ENCODE measurements around the gene TJP1.
"Not testable (repeated sequence)": the region's sequence is repeated elsewhere in the genome, so short reads cannot be mapped to it uniquely, and the experiment has no call there.

Gene TJP1

DNA sequence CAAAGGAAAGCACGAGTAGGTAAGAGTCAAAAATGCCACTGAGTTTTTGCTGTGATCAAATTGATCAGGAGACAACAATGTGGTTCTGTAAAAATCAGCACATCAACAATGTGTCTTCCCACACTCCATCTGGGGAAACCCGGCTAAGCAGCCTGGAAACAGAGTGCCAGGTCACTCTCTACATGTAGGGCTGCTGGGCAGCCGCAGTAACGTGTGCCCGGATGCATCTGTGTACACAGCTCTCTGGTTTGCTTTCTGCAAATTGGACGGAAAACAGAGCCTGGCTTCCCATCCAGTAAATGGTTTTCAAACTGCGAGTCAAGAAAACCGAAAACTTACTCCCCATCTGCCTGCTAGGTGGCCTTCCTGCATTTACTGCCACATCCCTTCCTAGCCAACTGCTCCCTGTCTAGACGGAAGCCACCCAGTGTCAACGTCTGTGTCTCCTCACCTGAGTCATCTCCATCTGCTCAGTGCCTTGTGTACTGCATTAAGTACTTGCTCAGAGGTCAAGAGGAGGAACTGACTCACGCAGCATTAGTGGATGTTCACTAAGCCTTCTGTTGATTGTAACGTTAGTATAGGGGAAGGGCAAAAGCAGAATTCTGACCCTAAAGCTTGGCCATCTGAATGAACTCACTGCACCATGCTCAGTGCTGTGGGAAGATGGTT, 124.1 kb downstream of the TJP1 start:
- no peak for DNase-seq (ENCODE audit: insufficient read length, low spot score)

DNA sequence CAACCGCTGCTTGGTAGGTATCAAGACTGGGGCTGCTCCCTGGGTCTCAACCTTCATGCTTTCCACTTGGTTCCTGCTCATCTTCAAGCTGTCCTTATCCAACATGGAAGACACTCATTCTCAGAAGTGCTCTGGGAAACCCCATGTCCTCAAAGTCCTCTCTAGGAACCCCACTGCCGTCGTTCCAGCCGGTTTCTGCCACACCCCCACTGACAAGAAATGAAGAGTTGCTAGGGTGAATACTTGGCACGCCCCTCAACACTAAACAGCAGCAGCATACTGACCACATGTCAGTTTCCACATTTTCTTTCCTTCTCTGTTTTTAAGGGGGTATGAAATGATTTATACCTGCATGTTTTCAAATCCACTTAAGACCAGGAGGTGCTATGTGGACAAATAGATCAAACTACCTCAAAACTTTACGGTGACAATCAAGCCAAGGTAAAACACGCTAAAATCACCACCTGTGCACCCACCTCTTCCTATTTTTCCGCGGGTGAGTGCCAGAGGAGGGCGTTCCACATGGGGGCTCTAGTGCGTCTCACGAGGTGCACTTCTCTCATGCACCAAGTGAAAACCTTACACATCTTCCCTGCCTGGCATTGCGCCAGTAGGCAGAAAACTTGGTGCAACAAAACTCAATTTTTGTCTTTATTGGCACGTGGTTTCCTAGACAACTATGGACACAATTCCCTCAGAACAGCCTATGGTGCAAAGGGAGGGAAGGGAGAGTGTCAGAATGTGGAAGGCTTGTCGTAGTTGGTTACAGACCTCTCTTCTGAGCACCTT, 125.1 kb downstream of the TJP1 start:
- FAIRE-seq: no peak

More for the DNA sequence above, 124.1 kb downstream of the TJP1 start:
- TF ChIP-seq POLR2A (IDR thresholded peaks at IDR 0.05; ENCODE audit: low read depth, low read length): no peak
- no peak for TF ChIP-seq TAF1 (IDR thresholded peaks at IDR 0.05; ENCODE audit: low read depth, low read length)
- TF ChIP-seq POLR2AphosphoS5 (IDR thresholded peaks at IDR 0.05; ENCODE audit: low read depth, low read length): no peak
- TF ChIP-seq PAX5 (IDR thresholded peaks at IDR 0.05; ENCODE audit: insufficient read depth, low read length, severe bottlenecking): no peak
- TF ChIP-seq SPI1 (IDR thresholded peaks at IDR 0.05; ENCODE audit: low read depth, low read length): no peak
- TF ChIP-seq POU2F2 (IDR thresholded peaks at IDR 0.05; ENCODE audit: low read depth, low read length): no peak
- no peak for FAIRE-seq

DNA sequence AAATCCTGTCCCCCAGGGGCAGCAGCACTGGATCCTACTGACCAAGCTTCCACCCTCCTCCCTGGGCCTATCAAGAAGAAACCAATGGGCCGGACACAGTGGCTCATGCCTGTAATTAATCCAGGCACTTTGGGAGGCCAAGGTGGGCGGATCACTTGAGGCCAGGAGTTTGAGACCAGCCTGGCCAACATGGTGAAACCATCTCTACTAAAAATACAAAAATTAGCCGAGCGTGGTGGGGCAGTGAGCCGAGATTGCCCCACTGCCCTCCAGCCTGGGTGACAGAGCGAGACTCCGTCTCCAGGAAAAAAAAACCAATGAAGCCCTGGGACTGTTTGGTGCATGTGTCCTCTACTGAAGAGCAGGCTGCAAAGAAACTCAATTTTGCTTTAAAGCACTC, 125.8 kb downstream of the TJP1 start:
- not testable (repeated sequence) for FAIRE-seq; DNase-seq (ENCODE audit: insufficient read length, low spot score)

More for the DNA sequence above, 125.1 kb downstream of the TJP1 start:
- TF ChIP-seq POLR2AphosphoS5 (IDR thresholded peaks at IDR 0.05; ENCODE audit: low read depth, low read length): no peak
- no peak for TF ChIP-seq TAF1 (IDR thresholded peaks at IDR 0.05; ENCODE audit: low read depth, low read length)
- DNase-seq (ENCODE audit: insufficient read length, low spot score): no peak

DNA sequence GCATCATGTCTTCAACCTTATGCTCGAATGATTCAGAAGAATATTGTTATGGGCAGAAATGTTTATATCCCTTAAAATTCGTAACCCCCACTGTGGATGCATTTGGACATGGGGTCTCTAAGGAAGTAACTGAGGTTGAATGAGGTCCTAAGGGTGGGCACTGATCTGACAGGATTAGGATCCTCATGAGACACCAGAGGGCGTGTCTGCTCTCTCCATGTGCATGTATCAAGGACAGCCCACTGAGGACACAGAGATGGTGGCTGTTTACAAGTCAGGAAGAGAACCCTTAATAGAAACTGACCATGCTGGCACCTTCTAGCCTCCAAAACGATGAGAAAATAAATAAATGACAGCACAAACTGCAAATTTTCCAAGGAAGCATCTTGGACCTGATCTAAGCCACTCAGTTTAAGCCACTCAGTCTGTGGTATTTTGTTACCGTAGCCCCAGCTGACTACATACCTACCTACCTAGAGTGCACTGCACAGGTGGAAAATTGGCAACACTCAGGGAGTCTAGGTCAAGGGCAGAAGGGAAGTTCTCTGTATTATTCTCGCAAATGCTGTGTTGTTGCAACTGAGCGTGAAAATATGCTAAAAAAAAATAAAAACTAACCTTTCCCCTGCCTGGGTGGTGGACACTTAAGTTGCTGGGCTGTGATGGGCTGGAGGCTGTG, 126.6 kb downstream of the TJP1 start:
- FAIRE-seq (no peak), DNase-seq (ENCODE audit: insufficient read length, low spot score) (no peak)
- TF ChIP-seq POU2F2 (IDR thresholded peaks at IDR 0.05; ENCODE audit: low read depth, low read length) (no peak), PAX5 (IDR thresholded peaks at IDR 0.05; ENCODE audit: insufficient read depth, low read length, severe bottlenecking) (no peak), POLR2AphosphoS5 (IDR thresholded peaks at IDR 0.05; ENCODE audit: low read depth, low read length) (no peak), POLR2A (IDR thresholded peaks at IDR 0.05; ENCODE audit: low read depth, low read length) (no peak), TAF1 (IDR thresholded peaks at IDR 0.05; ENCODE audit: low read depth, low read length) (no peak), SPI1 (IDR thresholded peaks at IDR 0.05; ENCODE audit: low read depth, low read length) (no peak)

DNA sequence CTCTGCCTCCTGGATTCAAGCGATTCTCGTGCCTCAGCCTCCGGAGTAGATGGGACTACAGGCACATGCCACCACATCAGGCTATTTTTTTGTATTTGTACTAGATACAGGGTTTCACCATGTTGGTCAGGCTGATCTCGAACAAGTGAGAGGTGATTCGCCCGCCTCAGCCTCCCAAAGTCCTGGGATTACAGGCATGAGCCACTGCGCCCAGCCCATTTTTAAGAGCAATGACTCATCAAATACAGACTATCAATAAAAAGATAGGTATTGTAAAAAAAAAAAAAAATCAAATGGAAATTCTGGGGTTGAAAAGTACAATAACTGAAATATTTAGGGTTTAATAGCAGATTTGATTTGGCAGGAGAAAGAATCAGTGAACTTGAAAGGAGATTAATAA, 129.0 kb downstream of the TJP1 start:
- DNase-seq (ENCODE audit: insufficient read length, low spot score) (no peak), FAIRE-seq (no peak)
- TF ChIP-seq TAF1 (IDR thresholded peaks at IDR 0.05; ENCODE audit: low read depth, low read length): no peak
- TF ChIP-seq POLR2A (IDR thresholded peaks at IDR 0.05; ENCODE audit: low read depth, low read length): no peak
- TF ChIP-seq SPI1 (IDR thresholded peaks at IDR 0.05; ENCODE audit: low read depth, low read length): no peak
- TF ChIP-seq PAX5 (IDR thresholded peaks at IDR 0.05; ENCODE audit: insufficient read depth, low read length, severe bottlenecking): no peak

GRCh38 chr15:29692527-29692926, 129.7 kb downstream of the TJP1 start:
- DNase-seq (ENCODE audit: insufficient read length, low spot score) (no peak), FAIRE-seq (no peak)
- TF ChIP-seq POLR2A (IDR thresholded peaks at IDR 0.05; ENCODE audit: low read depth, low read length) (no peak), PAX5 (IDR thresholded peaks at IDR 0.05; ENCODE audit: insufficient read depth, low read length, severe bottlenecking) (no peak), POLR2AphosphoS5 (IDR thresholded peaks at IDR 0.05; ENCODE audit: low read depth, low read length) (no peak), SPI1 (IDR thresholded peaks at IDR 0.05; ENCODE audit: low read depth, low read length) (no peak), TAF1 (IDR thresholded peaks at IDR 0.05; ENCODE audit: low read depth, low read length) (no peak), POU2F2 (IDR thresholded peaks at IDR 0.05; ENCODE audit: low read depth, low read length) (no peak)

DNA sequence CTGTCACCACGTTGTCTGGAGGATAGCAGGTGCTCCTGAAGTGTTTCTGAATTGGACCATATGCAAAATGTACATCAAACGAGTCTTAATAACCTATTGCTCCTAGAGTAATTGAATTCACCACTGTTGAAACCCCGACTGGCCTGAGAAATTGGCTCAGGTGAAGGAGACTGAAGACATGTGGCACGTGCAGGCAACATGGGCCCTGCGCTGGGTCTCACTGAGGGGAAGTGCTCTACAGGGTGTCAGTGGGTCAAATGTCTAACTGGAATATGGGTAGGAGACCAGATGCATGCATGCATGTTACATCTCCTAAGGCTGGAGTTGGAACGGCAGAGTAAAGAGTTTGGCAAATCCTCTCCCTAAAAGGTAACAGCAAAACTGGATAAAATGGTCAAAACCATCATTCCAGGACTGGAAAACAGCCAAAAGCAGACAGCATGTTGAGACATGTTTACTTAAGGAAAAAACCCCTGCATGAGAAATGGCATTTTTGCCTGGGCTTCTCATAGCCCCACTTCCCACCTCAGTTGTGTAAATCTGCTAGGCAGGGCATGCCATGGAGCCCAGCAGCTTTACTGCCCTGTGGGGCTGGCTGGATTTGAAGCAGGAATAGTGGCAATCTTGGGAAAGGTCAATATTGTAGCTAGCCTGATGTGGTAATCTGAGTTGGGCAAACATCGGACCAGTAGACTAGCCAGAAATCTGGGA, 131.3 kb downstream of the TJP1 start:
- FAIRE-seq: no peak
- TF ChIP-seq PAX5 (IDR thresholded peaks at IDR 0.05; ENCODE audit: insufficient read depth, low read length, severe bottlenecking): no peak
- TF ChIP-seq TAF1 (IDR thresholded peaks at IDR 0.05; ENCODE audit: low read depth, low read length): no peak
- TF ChIP-seq POU2F2 (IDR thresholded peaks at IDR 0.05; ENCODE audit: low read depth, low read length): no peak
- TF ChIP-seq POLR2A (IDR thresholded peaks at IDR 0.05; ENCODE audit: low read depth, low read length): no peak
- no peak for TF ChIP-seq POLR2AphosphoS5 (IDR thresholded peaks at IDR 0.05; ENCODE audit: low read depth, low read length)
- no peak for TF ChIP-seq SPI1 (IDR thresholded peaks at IDR 0.05; ENCODE audit: low read depth, low read length)
- DNase-seq (ENCODE audit: insufficient read length, low spot score): no peak

DNA sequence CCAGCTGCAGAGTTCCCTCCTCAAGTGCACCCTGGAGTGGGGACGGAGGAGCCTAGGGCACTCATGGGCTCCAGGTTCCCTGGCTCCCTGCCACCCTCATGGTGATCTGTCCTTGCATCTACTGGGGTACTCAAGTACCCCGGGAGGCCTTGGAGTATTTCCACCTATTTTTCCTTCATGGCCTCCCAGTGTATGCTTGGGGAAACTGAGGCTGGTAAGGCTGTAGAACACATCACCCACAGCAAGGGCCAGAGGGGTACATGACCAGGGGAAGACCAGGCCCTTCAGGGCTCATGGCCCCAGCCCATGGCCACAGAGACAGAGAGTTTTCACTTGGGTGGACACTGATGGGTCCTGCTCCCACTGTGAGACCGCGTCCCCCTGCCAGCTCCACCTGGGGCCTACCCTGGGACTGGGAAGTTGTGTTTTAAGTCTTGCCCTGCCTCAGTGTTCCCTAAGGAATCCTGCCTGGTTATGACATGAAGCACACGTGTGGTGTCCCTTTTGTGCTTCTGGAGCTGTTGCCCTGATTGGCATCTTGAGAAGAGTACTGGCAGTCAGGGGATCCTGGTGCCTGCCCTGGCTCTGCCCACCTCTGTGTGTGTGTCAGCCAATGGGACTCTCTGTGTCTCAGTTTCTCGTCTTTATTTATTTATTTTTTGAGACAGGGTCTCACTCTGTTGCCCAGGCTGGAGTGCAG, 132.8 kb downstream of the TJP1 start:
- TF ChIP-seq SPI1 (IDR thresholded peaks at IDR 0.05; ENCODE audit: low read depth, low read length): no peak
- no peak for DNase-seq (ENCODE audit: insufficient read length, low spot score)
- no peak for FAIRE-seq

DNA sequence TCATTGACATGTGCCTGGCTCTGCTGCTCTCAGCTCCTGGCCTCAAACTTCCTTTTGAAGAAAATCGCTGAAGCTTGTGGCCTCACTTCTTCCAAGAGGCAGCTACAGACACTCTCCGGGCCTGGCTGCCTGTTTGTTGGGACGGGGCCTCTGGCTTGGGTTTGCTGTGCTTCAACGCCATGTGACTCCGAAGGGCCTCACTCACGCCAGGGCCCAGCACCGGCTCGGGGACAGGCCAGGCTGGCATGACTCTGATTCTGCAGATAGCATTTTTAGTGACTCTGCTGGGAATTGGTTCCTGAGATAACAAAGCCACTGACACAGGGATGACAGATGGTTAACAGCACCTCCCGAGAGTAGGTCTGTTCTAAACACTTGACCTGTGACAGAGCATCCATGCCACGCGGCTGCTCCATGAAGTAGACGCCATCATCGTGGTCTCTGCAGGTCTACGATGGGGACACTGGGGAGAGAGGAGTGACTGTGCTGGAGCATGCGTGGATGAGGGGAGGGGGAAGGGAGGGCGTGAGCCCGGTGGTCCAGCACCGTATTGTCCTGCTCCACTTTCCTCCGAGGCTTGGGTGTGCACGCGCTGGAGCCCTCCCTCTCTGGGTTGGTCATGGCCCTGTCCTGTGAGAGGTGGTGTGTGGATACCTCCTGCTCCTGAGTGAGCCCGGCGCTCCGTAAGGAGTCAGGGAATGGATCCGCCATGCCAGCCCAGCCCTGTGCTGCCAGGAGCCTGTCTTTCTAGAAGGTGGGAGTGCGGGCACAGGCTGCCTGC, 133.6 kb downstream of the TJP1 start:
- DNase-seq (ENCODE audit: insufficient read length, low spot score): no peak
- no peak for FAIRE-seq

More for the DNA sequence above, 133.6 kb downstream of the TJP1 start:
- TF ChIP-seq POLR2A (IDR thresholded peaks at IDR 0.05; ENCODE audit: low read depth, low read length) (no peak), SPI1 (IDR thresholded peaks at IDR 0.05; ENCODE audit: low read depth, low read length) (no peak), POU2F2 (IDR thresholded peaks at IDR 0.05; ENCODE audit: low read depth, low read length) (no peak), POLR2AphosphoS5 (IDR thresholded peaks at IDR 0.05; ENCODE audit: low read depth, low read length) (no peak), TAF1 (IDR thresholded peaks at IDR 0.05; ENCODE audit: low read depth, low read length) (no peak), PAX5 (IDR thresholded peaks at IDR 0.05; ENCODE audit: insufficient read depth, low read length, severe bottlenecking) (no peak)
